Loucy (cell line): ENCODE measurements around the gene EDAR.

ENCODE experiments used
- H2AFZ ChIP-seq: fragments of 200-600 bp; sonication (generic); 2 replicates; pipeline ENCODE4 v1.6.0; 2016; ENCODE audit warnings: antibody characterized with exemption, mild to moderate bottlenecking, low read length, moderate library complexity
- H3F3A ChIP-seq: fragments of 200-600 bp; 2 replicates; pipeline ENCODE4 v1.6.0; 2016; ENCODE audit warnings: antibody characterized with exemption, low read depth, mild to moderate bottlenecking
- H3K27me3 ChIP-seq: fragments of 200-600 bp; sonication (generic); 2 replicates; pipeline ENCODE4 v1.6.1; 2014; ENCODE audit warnings: low read length, mild to moderate bottlenecking; ENCODE audit not compliant: insufficient read depth, poor library complexity, severe bottlenecking
- H3K36me3 ChIP-seq: fragments of 200-600 bp; sonication (generic); 2 replicates; pipeline ENCODE4 v1.6.1; 2016; ENCODE audit warnings: low read length; ENCODE audit not compliant: insufficient read depth
- H3K4me1 ChIP-seq: fragments of 200-600 bp; sonication (generic); 2 replicates; pipeline ENCODE4 v1.5.1; 2014; ENCODE audit warnings: low read length, mild to moderate bottlenecking; ENCODE audit not compliant: insufficient read depth, poor library complexity, severe bottlenecking
- H3K4me2 ChIP-seq: fragments of 200-600 bp; sonication (generic); 2 replicates; pipeline ENCODE4 v1.6.0; 2014; ENCODE audit warnings: antibody characterized with exemption, low read length, low read depth, mild to moderate bottlenecking; ENCODE audit not compliant: poor library complexity, severe bottlenecking
- H3K4me3 ChIP-seq: fragments of 200-600 bp; sonication (generic); 2 replicates; pipeline ENCODE4 v1.5.1; 2014; ENCODE audit warnings: low read length, mild to moderate bottlenecking, mixed read lengths; ENCODE audit not compliant: poor library complexity, severe bottlenecking
- H3K79me2 ChIP-seq: fragments of 200-600 bp; sonication (generic); 2 replicates; pipeline ENCODE4 v1.6.1; 2014; ENCODE audit warnings: low read length; ENCODE audit not compliant: insufficient read depth
- H3K9ac ChIP-seq: fragments of 200-600 bp; sonication (generic); 2 replicates; pipeline ENCODE4 v1.6.0; 2014; ENCODE audit warnings: mild to moderate bottlenecking, low read depth, low read length, moderate library complexity; ENCODE audit not compliant: poor library complexity, severe bottlenecking
- H3K9me2 ChIP-seq: fragments of 200-600 bp; sonication (generic); replicated peaks from 2 replicates; pipeline ENCODE4 v1.6.1; 2016; ENCODE audit warnings: low read depth, low read length, mixed read lengths
- H3K9me3 ChIP-seq: fragments of 200-600 bp; sonication (generic); 2 replicates; pipeline ENCODE4 v1.6.1; 2014; ENCODE audit warnings: mild to moderate bottlenecking, antibody characterized with exemption, low read length, low read depth; ENCODE audit not compliant: insufficient read depth
- H4K20me1 ChIP-seq: fragments of 200-600 bp; sonication (generic); 2 replicates; pipeline ENCODE4 v1.6.0; 2014; ENCODE audit warnings: antibody characterized with exemption, low read length, mild to moderate bottlenecking; ENCODE audit not compliant: insufficient read depth, poor library complexity, severe bottlenecking
- EZH2phosphoT487 ChIP-seq: fragments of 200-600 bp; IDR thresholded peaks from 2 replicates; pipeline ENCODE4 v1.6.1; 2018; ENCODE audit warnings: antibody characterized with exemption, mild to moderate bottlenecking, moderate library complexity, borderline replicate concordance
- TF ChIP-seq, protein P1 (sequence below): fragments of 200-600 bp; sonication (generic); conservative IDR thresholded peaks from 2 replicates; pipeline ENCODE4 v1.5.1; 2014; ENCODE audit warnings: mild to moderate bottlenecking, antibody characterized with exemption, low read length

The EDAR gene

DNA sequence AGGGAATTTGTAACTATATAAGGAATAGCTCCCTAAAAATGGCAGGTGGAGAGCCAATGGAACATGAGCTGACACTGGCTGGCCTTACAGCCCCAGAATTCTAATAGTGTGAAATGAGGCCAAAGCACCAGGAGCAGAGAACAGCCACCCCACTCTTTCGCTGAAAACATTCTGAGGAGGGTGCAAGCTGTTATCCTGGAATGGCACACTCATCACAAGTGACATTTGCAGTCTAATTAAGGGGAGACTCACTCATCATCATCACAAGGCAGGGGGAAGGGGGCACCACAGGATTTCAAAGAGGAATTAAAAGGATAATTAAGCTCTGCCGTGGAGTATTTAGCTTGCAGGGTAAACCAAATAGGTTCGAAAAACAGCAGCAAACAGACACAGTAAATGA is 94.3 kb downstream of the EDAR start:
- no peaks in the 10 kb centered on the region for H3K27me3 ChIP-seq
- TF ChIP-seq, protein P1, sequence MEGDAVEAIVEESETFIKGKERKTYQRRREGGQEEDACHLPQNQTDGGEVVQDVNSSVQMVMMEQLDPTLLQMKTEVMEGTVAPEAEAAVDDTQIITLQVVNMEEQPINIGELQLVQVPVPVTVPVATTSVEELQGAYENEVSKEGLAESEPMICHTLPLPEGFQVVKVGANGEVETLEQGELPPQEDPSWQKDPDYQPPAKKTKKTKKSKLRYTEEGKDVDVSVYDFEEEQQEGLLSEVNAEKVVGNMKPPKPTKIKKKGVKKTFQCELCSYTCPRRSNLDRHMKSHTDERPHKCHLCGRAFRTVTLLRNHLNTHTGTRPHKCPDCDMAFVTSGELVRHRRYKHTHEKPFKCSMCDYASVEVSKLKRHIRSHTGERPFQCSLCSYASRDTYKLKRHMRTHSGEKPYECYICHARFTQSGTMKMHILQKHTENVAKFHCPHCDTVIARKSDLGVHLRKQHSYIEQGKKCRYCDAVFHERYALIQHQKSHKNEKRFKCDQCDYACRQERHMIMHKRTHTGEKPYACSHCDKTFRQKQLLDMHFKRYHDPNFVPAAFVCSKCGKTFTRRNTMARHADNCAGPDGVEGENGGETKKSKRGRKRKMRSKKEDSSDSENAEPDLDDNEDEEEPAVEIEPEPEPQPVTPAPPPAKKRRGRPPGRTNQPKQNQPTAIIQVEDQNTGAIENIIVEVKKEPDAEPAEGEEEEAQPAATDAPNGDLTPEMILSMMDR, result no peak
- TF ChIP-seq EZH2phosphoT487, result no peak
- H3F3A ChIP-seq, result no peaks in the 10 kb centered on the region
- H3K9me3 ChIP-seq, result peaks cover 5% of the 10 kb centered on the region; the same call in 1 of the 2 replicates
- peaks cover 11% of the 10 kb centered on the region for H3K4me1 ChIP-seq
- no peak overlapping the region for H2AFZ ChIP-seq
- H3K4me2 ChIP-seq, result no peak overlapping the region
- no peaks in the 10 kb centered on the region for H3K36me3 ChIP-seq
- H3K9me2 ChIP-seq, result no peaks in the 10 kb centered on the region
- H4K20me1 ChIP-seq, result no peaks in the 10 kb centered on the region
- no peak overlapping the region for H3K9ac ChIP-seq
- no peaks in the 10 kb centered on the region for H3K79me2 ChIP-seq
- H3K4me3 ChIP-seq, result no peak overlapping the region

DNA sequence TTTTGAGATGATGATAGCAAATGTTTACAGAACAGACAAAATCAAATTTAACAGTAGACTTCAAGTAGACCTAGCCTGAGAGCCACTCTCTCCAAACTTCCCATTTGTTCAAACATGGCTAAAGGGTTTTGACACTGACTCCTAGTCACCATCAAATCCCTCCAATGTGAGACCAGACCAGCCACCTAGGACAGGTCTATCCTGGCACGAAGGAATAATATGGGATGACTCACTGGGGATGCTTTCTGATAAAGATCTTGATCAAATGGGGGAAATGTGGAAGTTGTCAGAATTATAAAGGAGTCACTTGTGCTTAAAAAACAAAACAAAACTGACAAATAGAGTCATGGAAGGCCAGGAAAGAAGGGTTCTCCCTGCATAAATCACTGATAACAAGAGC is 95.7 kb downstream of the EDAR start:
- no peak overlapping the region for H2AFZ ChIP-seq
- no peaks in the 10 kb centered on the region for H3K9me2 ChIP-seq
- no peaks in the 10 kb centered on the region for H3K4me1 ChIP-seq
- no peak overlapping the region for H3K4me2 ChIP-seq
- no peaks in the 10 kb centered on the region for H4K20me1 ChIP-seq
- H3K9ac ChIP-seq, result no peak overlapping the region
- no peaks in the 10 kb centered on the region for H3K27me3 ChIP-seq
- no peak overlapping the region for H3K4me3 ChIP-seq
- no peaks in the 10 kb centered on the region for H3F3A ChIP-seq
- no peak for TF ChIP-seq EZH2phosphoT487
- TF ChIP-seq, protein P1, result no peak
- no peaks in the 10 kb centered on the region for H3K79me2 ChIP-seq
- no peaks in the 10 kb centered on the region for H3K36me3 ChIP-seq
- peaks cover 13% of the 10 kb centered on the region for H3K9me3 ChIP-seq

DNA sequence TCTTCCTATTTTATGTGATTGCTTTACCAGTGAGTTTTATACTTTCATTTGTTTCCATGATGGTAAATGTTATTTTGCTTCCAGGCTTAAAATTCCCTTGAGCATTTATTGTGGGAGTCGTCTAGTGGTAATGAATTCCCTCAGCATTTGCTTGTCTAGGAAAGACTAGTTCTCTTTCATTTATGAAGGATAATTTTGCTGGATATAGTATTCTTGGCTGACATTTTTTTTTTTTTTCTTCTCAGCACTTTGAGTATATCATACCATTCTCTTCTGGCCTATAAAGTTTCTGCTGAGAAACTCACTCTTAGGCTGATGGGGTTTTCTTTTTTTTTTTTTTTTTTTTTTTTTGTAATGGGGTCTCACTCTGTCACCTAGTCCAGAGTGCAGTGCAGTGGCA is 99.1 kb downstream of the EDAR start:
- Histone ChIP-seq H3K4me1 (no peaks in the 10 kb centered on the region), H3K4me3 (no peak overlapping the region), H3K9me2 (no peaks in the 10 kb centered on the region), H3K27me3 (no peaks in the 10 kb centered on the region), H4K20me1 (no peaks in the 10 kb centered on the region), H3K9ac (no peak overlapping the region), H3F3A (no peaks in the 10 kb centered on the region), H3K4me2 (no peak overlapping the region), H3K9me3 (peaks cover 19% of the 10 kb centered on the region), H2AFZ (no peak overlapping the region), H3K36me3 (no peaks in the 10 kb centered on the region), H3K79me2 (no peaks in the 10 kb centered on the region)
- TF ChIP-seq, protein P1, result no peak
- no peak for TF ChIP-seq EZH2phosphoT487
